LNCAP (cell line): ENCODE data around the gene ZDHHC11B.

Experiments used
- TF ChIP-seq, protein P1 (sequence below): fragments of 450-650 bp; IDR thresholded peaks from 2 replicates; pipeline ENCODE4 v1.5.1; 2017; ENCODE audit warnings: mild to moderate bottlenecking

Gene ZDHHC11B

DNA sequence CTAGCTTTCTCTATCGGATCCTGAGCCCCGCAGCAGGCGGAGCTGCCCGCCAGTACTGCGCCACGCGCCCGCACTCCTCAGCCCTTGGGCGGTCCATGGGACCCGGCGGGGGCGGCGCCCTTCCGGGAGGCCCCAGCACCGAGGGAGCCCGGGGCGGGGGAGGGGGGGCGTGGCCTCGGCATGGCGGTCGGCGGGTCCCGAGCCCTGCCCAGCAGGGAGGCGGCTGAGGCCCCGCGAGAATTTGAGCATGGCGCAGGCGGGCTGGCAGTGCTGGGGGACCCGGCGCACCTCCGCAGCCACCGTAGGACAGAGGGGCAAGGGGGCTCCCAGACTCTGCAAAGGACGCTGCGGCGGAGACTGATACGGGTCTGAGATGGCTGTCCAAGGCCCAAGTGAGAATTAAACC lies 6.8 kb downstream of the ZDHHC11B start:
- TF ChIP-seq, protein P1, sequence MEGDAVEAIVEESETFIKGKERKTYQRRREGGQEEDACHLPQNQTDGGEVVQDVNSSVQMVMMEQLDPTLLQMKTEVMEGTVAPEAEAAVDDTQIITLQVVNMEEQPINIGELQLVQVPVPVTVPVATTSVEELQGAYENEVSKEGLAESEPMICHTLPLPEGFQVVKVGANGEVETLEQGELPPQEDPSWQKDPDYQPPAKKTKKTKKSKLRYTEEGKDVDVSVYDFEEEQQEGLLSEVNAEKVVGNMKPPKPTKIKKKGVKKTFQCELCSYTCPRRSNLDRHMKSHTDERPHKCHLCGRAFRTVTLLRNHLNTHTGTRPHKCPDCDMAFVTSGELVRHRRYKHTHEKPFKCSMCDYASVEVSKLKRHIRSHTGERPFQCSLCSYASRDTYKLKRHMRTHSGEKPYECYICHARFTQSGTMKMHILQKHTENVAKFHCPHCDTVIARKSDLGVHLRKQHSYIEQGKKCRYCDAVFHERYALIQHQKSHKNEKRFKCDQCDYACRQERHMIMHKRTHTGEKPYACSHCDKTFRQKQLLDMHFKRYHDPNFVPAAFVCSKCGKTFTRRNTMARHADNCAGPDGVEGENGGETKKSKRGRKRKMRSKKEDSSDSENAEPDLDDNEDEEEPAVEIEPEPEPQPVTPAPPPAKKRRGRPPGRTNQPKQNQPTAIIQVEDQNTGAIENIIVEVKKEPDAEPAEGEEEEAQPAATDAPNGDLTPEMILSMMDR = no peak

DNA sequence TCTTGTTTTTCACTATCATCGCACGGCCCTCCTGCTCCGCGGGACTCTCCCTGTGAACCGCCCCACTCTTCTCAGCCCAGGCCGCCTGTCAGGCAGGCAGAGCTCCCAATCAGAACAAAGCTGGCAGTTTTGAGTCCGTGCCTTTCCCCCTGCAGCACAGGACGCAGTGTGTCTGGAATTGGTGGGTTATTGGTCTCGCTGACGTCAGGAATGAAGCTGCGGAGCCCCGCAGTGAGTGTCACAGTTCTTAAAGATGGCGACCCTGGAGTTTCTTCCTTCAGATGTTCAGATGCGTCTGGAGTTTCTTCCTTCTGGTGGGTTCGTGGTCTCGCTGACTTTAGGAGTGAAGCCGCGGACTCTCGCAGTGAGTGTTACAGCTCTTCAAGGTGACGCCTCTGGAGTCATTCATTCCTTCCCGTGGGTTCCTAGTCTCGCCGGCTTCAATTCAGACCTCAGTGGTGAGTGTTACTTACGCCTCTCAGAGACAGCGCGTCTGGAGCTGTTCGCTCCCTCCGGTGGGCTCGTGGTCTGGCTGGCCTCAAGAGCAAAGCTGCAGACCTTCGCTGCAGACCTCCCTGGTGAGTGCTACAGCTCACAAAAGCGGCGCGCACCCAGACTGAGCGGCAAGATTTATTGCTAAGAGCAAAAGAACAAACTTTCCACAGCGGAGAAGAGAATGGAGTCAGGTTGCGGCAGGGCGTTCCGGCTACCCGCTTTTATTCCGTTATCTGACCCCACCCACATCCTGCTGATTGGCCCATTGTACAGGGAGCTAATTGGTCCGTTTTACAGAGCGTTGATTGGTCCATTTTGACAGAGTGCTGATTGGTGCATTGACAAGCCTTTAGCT lies 7.4 kb downstream of the ZDHHC11B start:
- TF ChIP-seq, protein P1 = no peak

DNA sequence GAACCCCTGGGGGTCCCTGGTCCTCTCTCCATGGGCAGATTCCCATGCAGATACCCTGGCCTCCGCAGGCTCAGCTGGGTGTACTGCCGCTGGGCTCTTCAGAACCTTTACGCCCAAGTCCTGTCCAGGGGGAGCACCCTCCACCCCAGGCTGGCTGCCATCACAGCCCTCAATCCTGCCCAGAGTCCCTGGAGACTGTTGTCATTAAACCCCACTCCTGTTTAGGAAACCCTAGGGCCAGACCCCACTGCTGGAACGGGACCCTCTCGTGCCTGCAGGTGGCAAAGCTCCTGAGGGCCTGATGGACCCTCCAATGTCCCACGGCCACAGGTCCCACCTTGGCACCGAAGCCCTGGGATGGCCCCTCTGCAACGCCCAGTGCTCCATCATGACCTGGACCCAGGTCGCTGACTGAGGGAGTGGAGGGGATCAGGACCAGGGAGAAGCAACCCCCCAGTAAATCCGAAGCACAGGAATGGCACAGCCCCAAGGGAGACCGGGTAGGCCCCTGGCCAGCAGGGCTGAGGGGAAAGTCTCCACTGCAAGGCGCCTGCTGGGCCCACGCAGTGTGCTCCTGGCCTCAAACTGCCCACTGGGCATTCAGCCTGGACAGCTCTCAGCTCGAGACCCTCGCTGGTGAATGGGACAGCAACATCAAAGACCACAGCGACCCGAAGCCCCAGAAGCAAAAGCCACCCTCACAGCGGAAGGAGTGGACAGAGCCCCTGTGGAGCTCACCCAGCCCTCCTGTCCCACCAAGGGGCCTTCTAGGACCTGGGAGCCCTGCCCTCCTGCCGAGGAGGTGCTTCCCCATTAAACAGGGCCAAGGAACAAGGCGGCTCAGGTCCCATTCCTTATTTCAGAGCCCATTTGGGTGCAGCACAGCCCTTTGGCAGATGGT lies 8.3 kb downstream of the ZDHHC11B start:
- TF ChIP-seq, protein P1 = no peak

DNA sequence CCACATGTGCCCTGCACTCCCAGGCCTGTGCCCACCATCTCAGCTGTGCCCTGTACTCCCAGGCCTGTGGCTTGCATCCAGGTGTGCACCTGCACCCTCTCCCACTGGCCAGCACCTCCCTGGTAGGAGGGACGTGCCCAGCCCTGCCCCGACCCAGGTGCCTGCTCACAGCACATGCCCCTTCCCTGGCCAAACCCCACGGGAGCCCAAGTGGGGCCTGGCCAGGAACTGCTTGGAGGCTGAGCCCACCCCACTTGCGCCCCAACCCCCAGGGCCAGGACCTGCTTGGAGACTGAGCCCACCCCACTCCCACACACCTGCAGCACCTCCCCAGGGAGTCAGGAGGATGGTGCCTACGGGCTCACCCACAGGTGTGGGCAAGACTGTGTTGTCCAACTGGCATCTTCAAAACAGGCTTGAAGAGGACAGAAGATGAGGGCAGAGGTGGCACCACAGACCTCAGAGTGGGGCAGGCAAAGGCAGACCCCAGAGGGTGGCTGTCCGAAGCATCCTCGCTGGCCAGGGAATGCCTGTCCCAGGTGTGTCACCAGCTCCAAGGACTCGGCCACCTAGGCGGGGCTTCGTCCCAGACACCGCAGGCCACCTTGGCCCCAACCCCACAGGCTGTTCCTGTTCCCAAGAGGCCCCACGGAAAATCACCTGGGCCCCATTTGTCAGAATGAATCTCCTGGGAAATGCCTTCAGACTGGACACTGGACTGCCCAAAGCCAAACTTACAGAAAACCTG lies 10.8 kb downstream of the ZDHHC11B start:
- TF ChIP-seq, protein P1 = no peak

DNA sequence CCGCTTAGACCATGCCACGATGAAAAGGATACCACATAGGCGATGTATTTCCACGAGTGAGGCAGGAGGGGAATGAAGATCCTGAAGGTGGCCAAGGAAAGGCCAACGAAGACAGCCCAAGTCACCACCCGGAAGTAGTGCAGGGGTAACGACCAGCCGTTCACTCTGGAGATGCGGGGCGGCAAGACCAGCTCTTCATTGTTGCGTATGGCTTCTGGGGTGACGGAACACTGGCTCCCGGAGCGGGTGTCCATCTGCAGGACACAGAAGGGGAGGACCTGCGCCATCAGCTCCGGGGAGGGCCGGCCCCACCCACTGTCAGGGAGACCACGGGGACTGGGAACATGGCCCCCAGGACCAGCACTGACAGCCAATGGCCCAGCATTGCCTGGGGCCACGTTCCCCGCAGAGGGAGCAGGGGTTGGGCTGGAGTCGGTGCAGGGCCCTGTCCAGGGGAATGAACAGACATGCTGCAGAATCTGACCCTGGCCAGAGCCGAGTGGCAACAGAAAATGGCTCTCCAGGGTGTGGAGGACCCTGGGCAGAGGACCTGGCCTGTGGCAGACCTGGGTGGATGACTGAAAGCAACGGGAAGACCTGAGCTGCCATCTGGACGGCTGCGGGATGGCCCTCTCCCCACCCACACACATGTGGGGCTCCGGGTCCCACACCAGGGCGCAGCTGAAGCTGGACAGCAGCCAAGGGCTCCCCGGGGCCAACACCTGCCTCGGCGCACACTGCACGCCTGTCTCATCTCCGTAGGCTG lies 17.7 kb downstream of the ZDHHC11B start:
- TF ChIP-seq, protein P1 = no peak

DNA sequence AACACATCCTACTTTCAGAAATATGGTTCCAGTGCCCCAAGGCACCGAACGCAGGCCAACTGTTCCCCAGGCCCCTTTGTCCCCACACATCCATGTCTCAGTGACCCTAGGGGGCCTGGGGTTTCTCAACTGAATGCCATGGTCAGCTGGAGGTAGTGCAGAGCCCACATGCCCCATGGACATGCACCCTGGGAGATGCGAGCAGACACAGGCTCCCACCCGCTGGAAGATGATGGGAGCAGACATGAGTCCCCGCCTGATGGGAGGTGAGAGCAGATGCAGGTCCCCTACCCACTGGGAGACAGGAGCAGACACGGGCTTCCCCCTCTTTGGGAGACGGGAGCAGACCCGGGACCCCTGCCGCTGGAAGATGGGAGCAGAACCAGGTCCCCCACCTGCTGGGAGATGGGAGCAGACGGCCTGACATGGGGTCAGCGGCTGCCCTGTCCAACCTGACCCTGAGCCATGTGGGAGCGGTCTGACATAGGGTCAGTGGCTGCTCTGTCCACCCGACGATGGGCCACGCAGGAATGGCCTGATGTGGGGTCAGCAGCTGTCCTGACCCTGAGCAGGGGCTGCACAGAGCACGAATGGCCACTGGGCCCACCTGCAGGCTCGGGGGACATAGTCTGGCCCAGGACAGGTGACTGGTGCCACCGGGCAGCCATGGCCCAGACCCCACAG lies 18.4 kb downstream of the ZDHHC11B start:
- TF ChIP-seq, protein P1 = no peak
